Fibroblast of lung (primary cell): Measurements from ENCODE around the gene B3GAT3. TPM values are rescaled to one million over a fixed set of nuclear protein-coding genes. Genes with fewer than 3 reads are reported as not detected.
A peak's percentile ranks its signal among the peaks of the same experiment; 100 is the strongest.

Source experiments
- DNase-seq, 2 donors: peaks; one replicate each; pipeline versions ENCODE4 v3.0.0 to v3.0.0-alpha.2; 2010; ENCODE audit warnings: low read depth in 2 of 2
- H2AFZ ChIP-seq: 2 replicates; pipeline ENCODE4 v1.5.1; 2012; ENCODE audit warnings: low read length, control low read depth, inconsistent platforms
- H3K27ac ChIP-seq: 2 replicates; pipeline ENCODE4 v1.5.1; 2011; ENCODE audit warnings: low read length, control low read depth; ENCODE audit not compliant: insufficient read depth
- H3K27me3 ChIP-seq: 2 replicates; pipeline ENCODE4 v1.5.1; 2011; ENCODE audit warnings: mild to moderate bottlenecking, low read length; ENCODE audit not compliant: control insufficient read depth, insufficient read depth
- H3K36me3 ChIP-seq: 2 replicates; pipeline ENCODE4 v1.5.1; 2011; ENCODE audit warnings: low read length; ENCODE audit not compliant: control insufficient read depth, insufficient read depth
- H3K4me1 ChIP-seq: 2 replicates; pipeline ENCODE4 v1.5.1; 2011; ENCODE audit warnings: low read length; ENCODE audit not compliant: control insufficient read depth, insufficient read depth; ENCODE audit errors: extremely low read depth
- H3K4me2 ChIP-seq: 2 replicates; pipeline ENCODE4 v1.5.1; 2011; ENCODE audit warnings: low read length, control low read depth; ENCODE audit not compliant: insufficient read depth; ENCODE audit errors: extremely low read depth
- H3K4me3 ChIP-seq, 4 experiments: fragments of 200-600 bp in 1 of 4; sonication (generic) in 1 of 4; replicated peaks in 1 of 4; 2 replicates each; pipeline ENCODE4 v1.5.1; 2011 to 2016; ENCODE audit warnings: low read length in 4 of 4, low read depth in 3 of 4, mild to moderate bottlenecking in 3 of 4, control low read depth in 2 of 4, inconsistent platforms in 1 of 4, mixed read lengths in 1 of 4; ENCODE audit not compliant: insufficient read depth in 1 of 4; ENCODE audit errors: control extremely low read depth in 1 of 4
- H3K79me2 ChIP-seq: 2 replicates; pipeline ENCODE4 v1.5.1; 2012; ENCODE audit warnings: mild to moderate bottlenecking, low read length, inconsistent platforms; ENCODE audit not compliant: control insufficient read depth, insufficient read depth
- H3K9ac ChIP-seq: 2 replicates; pipeline ENCODE4 v1.5.1; 2011; ENCODE audit warnings: mild to moderate bottlenecking, low read length, control low read depth; ENCODE audit not compliant: insufficient read depth
- H3K9me3 ChIP-seq: 2 replicates; pipeline ENCODE4 v1.5.1; 2012; ENCODE audit warnings: low read depth, low read length; ENCODE audit not compliant: control insufficient read depth, insufficient read depth
- H4K20me1 ChIP-seq: 2 replicates; pipeline ENCODE4 v1.5.1; 2011; ENCODE audit warnings: low read length; ENCODE audit not compliant: control insufficient read depth, insufficient read depth; ENCODE audit errors: extremely low read depth
- CTCF ChIP-seq, 2 donors: IDR thresholded peaks in 1 of 2; conservative IDR thresholded peaks in 1 of 2; 1 replicate in 1 of 2; 2 replicates in 1 of 2; pipeline ENCODE4 v1.5.1; 2011 to 2012; ENCODE audit warnings: low read length in 2 of 2, control low read depth in 1 of 2, inconsistent platforms in 1 of 2, low read depth in 1 of 2, mild to moderate bottlenecking in 1 of 2
- EZH2 ChIP-seq: IDR thresholded peaks from 2 replicates; pipeline ENCODE4 v1.5.1; 2012; ENCODE audit warnings: low read length, control low read depth, mild to moderate bottlenecking; ENCODE audit errors: missing control alignments
- polyA plus RNA-seq, 2 donors: library from polyadenylated mRNA; depleted of rRNA in 1 of 2; stranded (reverse) in 1 of 2; unstranded in 1 of 2; fragments of >200 nt; gene quantifications; 2 replicates each; pipeline ENCODE4 v1.2.1, GENCODE V29; 2011 to 2012; ENCODE audit warnings: missing spikeins in 1 of 2
- total RNA-seq: library from RNA; depleted of rRNA; stranded (reverse); fragments of >200 nt; gene quantifications from 2 replicates; pipeline ENCODE4 v1.2.1, GENCODE V29; 2014

Gene B3GAT3
- total and polyA plus RNA-seq, 2 donors (not counting 1 experiment from before 2014, with no cell fraction given) = 17.6 to 29.1 TPM

DNA sequence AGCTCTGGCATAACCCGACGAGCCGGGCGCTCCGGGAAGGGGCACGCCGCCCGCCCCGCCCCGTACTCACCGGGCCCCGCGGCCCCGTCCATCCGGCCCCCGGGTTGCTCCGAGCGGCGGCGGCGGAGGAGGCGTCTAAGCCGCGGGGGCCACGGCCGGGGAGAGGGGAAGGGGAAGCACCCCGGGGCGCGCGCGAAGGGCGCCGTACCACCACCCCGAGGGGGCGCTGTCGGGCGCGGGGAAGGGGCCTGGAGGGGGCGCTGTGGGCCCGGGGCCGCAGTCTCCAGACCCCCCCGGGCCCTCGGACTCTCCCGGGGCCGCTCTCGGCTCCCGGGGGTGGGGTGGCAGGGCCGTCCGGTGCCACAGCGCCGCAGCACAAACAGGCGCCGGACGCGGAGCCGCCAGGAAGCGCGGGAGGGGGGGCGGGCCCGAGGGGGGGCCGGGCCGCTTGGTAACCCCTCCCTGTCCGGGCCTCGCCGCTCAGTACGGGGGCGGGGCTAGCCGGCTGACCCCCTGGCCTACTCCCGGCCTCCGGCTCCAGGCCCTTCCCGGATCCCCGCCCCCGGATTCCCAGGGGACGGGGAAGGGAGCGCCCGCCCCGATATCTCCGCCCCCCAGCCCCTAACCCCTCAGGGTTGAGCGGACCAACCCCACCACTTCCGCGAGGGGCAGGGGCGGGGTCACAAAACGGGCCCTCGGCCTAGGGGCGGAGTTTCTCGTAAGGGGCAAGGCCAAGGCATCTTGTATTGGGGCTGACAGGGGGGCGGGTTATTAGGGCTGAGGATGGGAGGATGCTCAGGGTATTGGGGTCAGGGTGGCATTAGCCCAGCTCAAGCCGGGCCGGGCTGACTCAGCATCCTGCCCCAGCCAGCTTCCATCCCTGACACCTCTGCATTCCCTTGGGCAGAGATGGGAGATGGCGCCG is 9.2 kb downstream of the B3GAT3 start, which contains the start of the genes EML3 and ROM1:
EML3 (minus strand) TSS at position 410 of the 925 bp plus-strand sequence; CDS start at position 92, 318 bp downstream.
ROM1 (plus strand) TSS at position 892 of the 925 bp plus-strand sequence; CDS start at position 917, 25 bp downstream.
- Histone ChIP-seq H2AFZ (peak within 1 kb of the TSS; percentile 79), H3K4me2 (peak within 1 kb of the TSS; percentile 93), H3K27me3 (no peaks in the 10 kb centered on the region), H4K20me1 (no peaks in the 10 kb centered on the region), H3K79me2 (no peaks in the 10 kb centered on the region), H3K4me1 (peaks cover 12% of the 10 kb centered on the region), H3K27ac (peak within 1 kb of the TSS; percentile 83), H3K9me3 (no peaks in the 10 kb centered on the region), H3K4me3 (peak within 1 kb of the TSS; percentile 69 to 87 (median 79)), H3K9ac (peak within 1 kb of the TSS; percentile 61), H3K36me3 (peaks cover 11% of the 10 kb centered on the region)
- TF ChIP-seq CTCF (conservative IDR thresholded peaks at IDR 0.05 in 1 of 2, IDR thresholded peaks at IDR 0.05 in 1 of 2; ENCODE audit: low read depth in 1 of 2, low read length in 2 of 2) (peak; percentile 51 to 85), EZH2 (no peak)
- DNase-seq = peak; percentile 74 to 92

- peak overlapping the region; percentile 83 for H3K27ac ChIP-seq
- H3K79me2 ChIP-seq = no peaks in the 10 kb centered on the region
- H3K4me1 ChIP-seq = peaks cover 12% of the 10 kb centered on the region
- peak overlapping the region; percentile 61 for H3K9ac ChIP-seq
- H3K36me3 ChIP-seq = peaks cover 9% of the 10 kb centered on the region
- TF ChIP-seq CTCF (conservative IDR thresholded peaks at IDR 0.05 in 1 of 2, IDR thresholded peaks at IDR 0.05 in 1 of 2; ENCODE audit: low read depth in 1 of 2, low read length in 2 of 2) = peak in 1 of 2 donors; percentile 7
- TF ChIP-seq EZH2 = no peak
- H3K27me3 ChIP-seq = no peaks in the 10 kb centered on the region
- H4K20me1 ChIP-seq = no peaks in the 10 kb centered on the region
- peak overlapping the region; percentile 93 for H3K4me2 ChIP-seq
- H3K4me3 ChIP-seq = peak overlapping the region; percentile 69 to 87 (median 79)
- H2AFZ ChIP-seq = peak overlapping the region; percentile 79
- peak; percentile 74 to 78 for DNase-seq
- no peaks in the 10 kb centered on the region for H3K9me3 ChIP-seq
Measured at GRCh38 chr11:62611705-62612365, 10.0 kb downstream of the B3GAT3 start.
